HL-60 (cell line): ENCODE measurements around the gene CENPP.

Experiments
- DNase-seq, 2 experiments: peaks; one replicate each; pipeline ENCODE4 v3.0.0-alpha.2; 2010 to 2020; ENCODE audit warnings: low read depth in 1 of 2, low spot score in 1 of 2
- H3K27ac ChIP-seq: fragments of 250-450 bp; sonication (Bioruptor Pico); replicated peaks from 2 replicates; pipeline ENCODE4 v1.5.1; 2020; ENCODE audit warnings: mild to moderate bottlenecking, moderate library complexity
- H3K27me3 ChIP-seq: fragments of 250-450 bp; sonication (Bioruptor Pico); 2 replicates; pipeline ENCODE4 v1.5.1; 2021; ENCODE audit warnings: mild to moderate bottlenecking, moderate library complexity; ENCODE audit not compliant: insufficient read depth, poor library complexity, severe bottlenecking
- H3K4me3 ChIP-seq: replicated peaks from 2 replicates; pipeline ENCODE4 v1.5.1; 2011; ENCODE audit warnings: mild to moderate bottlenecking, control low read depth, low read length; ENCODE audit not compliant: insufficient read depth
- CTCF ChIP-seq: IDR thresholded peaks from one replicate; pipeline ENCODE4 v1.5.1; 2011; ENCODE audit warnings: low read length, control low read depth, inconsistent platforms; ENCODE audit not compliant: insufficient read depth
- GABPA ChIP-seq: IDR thresholded peaks from 2 replicates; pipeline ENCODE4 v1.6.1; 2012; ENCODE audit warnings: low read depth
- POLR2AphosphoS5 ChIP-seq: IDR thresholded peaks from 2 replicates; pipeline ENCODE4 v1.6.1; 2012; ENCODE audit warnings: low read depth
- REST ChIP-seq: IDR thresholded peaks from 2 replicates; pipeline ENCODE4 v1.6.1; 2012; ENCODE audit warnings: low read depth; ENCODE audit not compliant: insufficient replicate concordance
- SPI1 ChIP-seq: IDR thresholded peaks from 2 replicates; pipeline ENCODE4 v1.6.1; 2012; ENCODE audit warnings: low read depth, mild to moderate bottlenecking, borderline replicate concordance

CENPP gene

GRCh38 chr9:92589923-92590322 lies 264.2 kb downstream of the CENPP start:
- TF ChIP-seq POLR2AphosphoS5 = no peak
- TF ChIP-seq SPI1 = no peak
- TF ChIP-seq GABPA = no peak
- no peak for TF ChIP-seq REST
- TF ChIP-seq CTCF = no peak
- Histone ChIP-seq H3K27ac (no peak overlapping the region), H3K27me3 (no peaks in the 10 kb centered on the region), H3K4me3 (no peak overlapping the region)
- no peak for DNase-seq

GRCh38 chr9:92590377-92590776 lies 264.6 kb downstream of the CENPP start:
- DNase-seq = peak in 1 of 2 experiments; percentile 51
- peak; percentile 36 for TF ChIP-seq REST
- TF ChIP-seq GABPA = no peak
- 0 out of 2 replicates have a peak, but pooled peaks have one; percentile 28 for TF ChIP-seq POLR2AphosphoS5
- no peak for TF ChIP-seq CTCF
- peak; percentile 35; the same call in 1 of the 2 replicates for TF ChIP-seq SPI1
- no peak overlapping the region for H3K4me3 ChIP-seq
- H3K27ac ChIP-seq = no peak overlapping the region
- no peaks in the 10 kb centered on the region for H3K27me3 ChIP-seq

GRCh38 chr9:92592537-92592936 lies 266.8 kb downstream of the CENPP start:
- Histone ChIP-seq H3K27me3 (no peaks in the 10 kb centered on the region), H3K4me3 (no peak overlapping the region), H3K27ac (no peak overlapping the region)
- TF ChIP-seq GABPA (no peak), POLR2AphosphoS5 (no peak), SPI1 (no peak), CTCF (no peak), REST (no peak)
- no peak for DNase-seq
